H54 (cell line): ENCODE data around the gene RARB.

ENCODE experiments used
- DNase-seq: peaks from one replicate; pipeline ENCODE4 v3.0.0; 2011; ENCODE audit warnings: low spot score, mixed read lengths; ENCODE audit not compliant: insufficient read length
- FAIRE-seq: peaks from 3 replicates; lab custom pipeline; 2011; peaks lifted over from hg19 to GRCh38; lab: Jason Lieb, UNC
- POLR2A ChIP-seq: IDR thresholded peaks from 2 replicates; pipeline ENCODE4 v1.6.1; 2011; ENCODE audit warnings: low read depth, mild to moderate bottlenecking, low read length

Gene RARB

GRCh38 chr3:25587526-25587925 is 159.5 kb downstream of the RARB start:
- no peak for TF ChIP-seq POLR2A
- no peak for DNase-seq
- no peak for FAIRE-seq

- DNase-seq (no peak), FAIRE-seq (no peak)
- no peak for TF ChIP-seq POLR2A
Observed at GRCh38 chr3:25587975-25588374, 159.9 kb downstream of the RARB start.

GRCh38 chr3:25588441-25589103 is 160.5 kb downstream of the RARB start:
- FAIRE-seq: no peak
- no peak for DNase-seq
- no peak for TF ChIP-seq POLR2A

- TF ChIP-seq POLR2A: no peak
- FAIRE-seq: no peak
- no peak for DNase-seq
Observed at GRCh38 chr3:25589104-25589782, 161.2 kb downstream of the RARB start.

- FAIRE-seq: no peak
- DNase-seq: no peak
- no peak for TF ChIP-seq POLR2A
Observed at GRCh38 chr3:25589783-25590258, 161.8 kb downstream of the RARB start.

- DNase-seq (peak; percentile 57), FAIRE-seq (peak; percentile 94)
Observed at GRCh38 chr3:25592510-25592968, 164.5 kb downstream of the RARB start.

GRCh38 chr3:25593001-25593400 is 164.9 kb downstream of the RARB start:
- DNase-seq: no peak
- FAIRE-seq: no peak
- TF ChIP-seq POLR2A: no peak

More at GRCh38 chr3:25592510-25592968, 164.5 kb downstream of the RARB start:
- TF ChIP-seq POLR2A: no peak

GRCh38 chr3:25594007-25594502 is 166.0 kb downstream of the RARB start:
- FAIRE-seq: peak; percentile 38
- DNase-seq: no peak
- no peak for TF ChIP-seq POLR2A

- TF ChIP-seq POLR2A: no peak
- DNase-seq (no peak), FAIRE-seq (no peak)
Observed at GRCh38 chr3:25597535-25598101, 169.6 kb downstream of the RARB start.

GRCh38 chr3:25603703-25604102 is 175.6 kb downstream of the RARB start:
- DNase-seq: no peak
- no peak for TF ChIP-seq POLR2A
- peak; percentile 6 for FAIRE-seq

- TF ChIP-seq POLR2A: no peak
- DNase-seq (no peak), FAIRE-seq (peak; percentile 97)
Observed at GRCh38 chr3:25604107-25604805, 176.2 kb downstream of the RARB start.

GRCh38 chr3:25610167-25610566 is 182.1 kb downstream of the RARB start:
- FAIRE-seq (no peak), DNase-seq (no peak)
- TF ChIP-seq POLR2A: no peak

- DNase-seq (no peak), FAIRE-seq (no peak)
- TF ChIP-seq POLR2A: no peak
Observed at GRCh38 chr3:25610779-25611178, 182.7 kb downstream of the RARB start.
